Measurements from ENCODE around the gene ABI3BP. TPM values are rescaled to one million over a fixed set of nuclear protein-coding genes. Genes with fewer than 3 reads are reported as not detected.
A peak's percentile ranks its signal among the peaks of the same experiment; 100 is the strongest.

Gene ABI3BP
- polyA plus RNA-seq, 12 donors = 302 to 822 (median 379) TPM; not detected in 1

DNA sequence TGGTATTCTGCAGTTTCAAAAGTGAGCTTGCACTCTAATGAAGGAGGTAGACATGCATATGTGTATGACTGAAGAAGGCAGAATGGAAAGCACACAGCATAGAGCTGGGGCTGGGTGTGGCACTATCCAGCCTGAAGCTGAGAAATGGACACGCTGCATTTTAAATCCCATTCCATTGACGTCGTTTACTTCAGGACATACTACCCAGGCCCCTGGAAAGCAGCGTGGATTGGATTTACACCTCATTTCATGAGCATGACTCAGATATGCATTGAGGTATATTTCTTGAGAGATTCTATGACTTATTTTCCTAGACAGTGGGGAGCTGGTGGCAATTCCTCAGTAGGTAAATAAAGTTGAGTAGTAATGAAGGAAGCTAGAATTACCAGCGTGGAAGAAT, 101.4 kb downstream of the ABI3BP start:
- no peak for DNase-seq

DNA sequence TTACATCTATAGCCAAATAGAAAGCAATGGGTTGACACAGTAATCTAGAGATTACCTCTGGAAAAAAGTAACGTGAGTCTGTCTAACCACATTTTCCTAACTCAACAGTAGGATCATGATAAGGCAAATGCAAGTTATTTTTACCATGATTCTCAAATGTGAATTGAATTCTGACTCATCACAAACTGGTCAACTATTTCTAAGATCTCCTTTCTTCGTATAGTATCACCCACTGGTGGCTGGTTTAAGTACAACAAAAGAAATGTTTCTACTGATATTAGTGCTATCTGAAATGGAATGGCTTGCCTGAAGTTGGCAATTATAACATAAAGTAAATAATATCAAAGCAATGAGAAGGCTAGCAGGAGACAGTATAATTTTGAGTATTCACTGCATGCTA, 102.2 kb downstream of the ABI3BP start:
- DNase-seq = no peak

GRCh38 chr3:100888881-100889280, 104.3 kb downstream of the ABI3BP start:
- no peak for DNase-seq

- peak; percentile 54 for DNase-seq
These were observed 110.6 kb downstream of the ABI3BP start for GRCh38 chr3:100882571-100882984.

GRCh38 chr3:100880845-100881244, 112.4 kb downstream of the ABI3BP start:
- no peak for DNase-seq

GRCh38 chr3:100880072-100880471, 113.1 kb downstream of the ABI3BP start:
- peak; percentile 71 for DNase-seq

DNA sequence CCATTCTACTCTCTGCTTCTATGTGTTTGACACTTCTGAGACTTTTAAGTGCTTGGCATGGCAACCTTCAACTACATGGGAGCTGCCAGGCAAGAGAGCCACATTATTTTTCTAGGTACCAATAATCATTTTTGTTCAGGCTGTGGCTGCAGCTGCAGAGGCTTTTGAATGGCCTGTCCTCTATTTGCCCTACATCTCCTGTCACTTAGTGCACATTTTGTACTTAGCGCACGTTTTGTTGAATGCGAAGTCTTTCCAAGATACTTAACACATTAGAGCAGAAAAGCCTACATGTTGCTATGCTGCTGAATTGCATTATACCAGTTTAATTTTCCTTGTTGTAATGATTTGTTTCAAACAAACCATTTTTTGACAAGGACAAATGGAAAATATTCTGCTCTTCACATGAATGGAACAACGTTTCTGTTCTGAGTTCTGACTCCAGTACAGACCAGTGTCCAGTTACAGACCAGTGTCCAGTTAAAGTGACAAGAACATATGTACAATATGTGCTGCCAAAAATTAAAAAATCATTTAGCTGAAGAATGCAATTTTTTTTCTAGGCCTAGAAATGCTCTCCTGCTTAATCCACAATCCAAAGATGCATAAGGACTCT, 113.9 kb downstream of the ABI3BP start:
- peak; percentile 78 for DNase-seq

GRCh38 chr3:100877286-100877685, 115.9 kb downstream of the ABI3BP start:
- DNase-seq = no peak

- DNase-seq = no peak
These were observed 118.0 kb downstream of the ABI3BP start for GRCh38 chr3:100875239-100875638.

- no peak for DNase-seq
These were observed 119.6 kb downstream of the ABI3BP start for GRCh38 chr3:100873611-100874010.

DNA sequence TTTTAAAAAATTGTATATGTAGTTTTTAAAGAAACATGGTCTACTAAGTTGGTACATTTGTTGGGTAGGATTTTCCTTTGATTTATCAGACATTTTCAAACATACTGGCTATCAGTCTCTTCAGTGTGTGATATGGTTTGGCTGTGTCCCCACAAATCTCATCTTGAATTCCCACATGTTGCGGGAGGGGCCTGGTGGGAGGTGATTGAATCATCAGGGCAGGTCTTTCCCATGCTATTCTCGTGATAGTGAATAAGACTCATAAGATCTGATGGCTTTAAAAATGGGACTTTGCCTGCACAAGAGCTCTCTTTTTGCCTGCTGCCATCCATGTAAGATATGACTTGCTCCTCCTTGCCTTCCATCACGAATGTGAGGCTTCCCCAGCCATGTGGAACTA, 121.9 kb downstream of the ABI3BP start:
- DNase-seq = no peak

GRCh38 chr3:100869787-100870186, 123.4 kb downstream of the ABI3BP start:
- peak; percentile 86 for DNase-seq

DNA sequence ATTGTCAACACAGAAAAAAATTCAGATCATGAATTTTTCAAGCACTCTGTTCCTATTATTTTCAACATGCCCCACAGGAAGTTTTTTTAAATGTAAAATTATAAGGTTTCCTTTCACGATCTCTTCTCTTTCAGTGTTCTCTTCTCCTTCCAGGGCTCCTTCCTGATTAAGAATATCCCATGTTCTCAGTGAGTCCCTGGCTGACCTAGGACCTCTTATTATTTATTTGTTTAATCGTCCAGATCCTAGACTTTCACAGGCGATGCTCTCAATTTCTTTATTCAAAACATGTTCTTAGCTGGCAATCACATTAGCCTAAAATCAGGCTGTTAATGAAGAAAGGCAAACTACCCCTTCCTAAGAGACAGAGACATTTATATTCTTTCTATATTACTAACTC, 124.3 kb downstream of the ABI3BP start:
- DNase-seq = no peak

DNA sequence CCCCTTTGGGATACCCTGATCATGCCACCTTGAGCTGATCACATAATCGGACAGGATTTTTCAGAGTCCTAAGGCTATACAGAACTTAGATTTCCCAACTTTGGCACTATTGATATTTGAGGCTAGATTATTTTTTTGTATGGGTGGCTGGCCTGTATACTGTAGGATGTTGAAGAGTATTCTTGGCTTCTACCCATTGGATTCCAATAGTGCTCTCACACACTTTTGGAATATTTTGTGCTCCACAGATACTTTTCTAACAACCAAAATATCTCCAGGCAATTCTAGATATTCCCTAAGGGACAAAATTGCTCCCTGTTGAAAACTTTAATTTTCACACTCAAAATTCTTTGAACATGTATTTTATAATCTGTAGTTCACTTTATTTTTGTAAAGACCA, 125.1 kb downstream of the ABI3BP start:
- DNase-seq = no peak

DNA sequence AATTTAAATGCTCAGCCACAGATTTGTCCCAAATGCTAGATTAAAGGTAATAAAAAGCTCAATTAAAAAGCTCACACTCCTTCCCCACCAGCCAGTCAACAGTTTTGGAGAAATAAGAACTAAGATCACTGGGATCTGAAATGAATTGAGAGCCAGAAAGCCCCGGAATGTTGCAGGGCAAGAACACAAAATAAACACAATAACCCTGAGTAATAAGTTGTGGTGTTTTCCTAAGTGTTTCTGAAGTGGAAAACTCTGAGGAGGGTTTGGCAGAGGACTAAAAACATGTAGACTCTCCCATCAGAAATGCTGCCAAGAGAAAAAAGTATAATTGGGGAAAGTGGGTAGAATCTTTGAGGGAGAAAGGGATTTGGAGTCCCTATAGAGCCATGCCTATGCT, 127.8 kb downstream of the ABI3BP start:
- DNase-seq = no peak

DNA sequence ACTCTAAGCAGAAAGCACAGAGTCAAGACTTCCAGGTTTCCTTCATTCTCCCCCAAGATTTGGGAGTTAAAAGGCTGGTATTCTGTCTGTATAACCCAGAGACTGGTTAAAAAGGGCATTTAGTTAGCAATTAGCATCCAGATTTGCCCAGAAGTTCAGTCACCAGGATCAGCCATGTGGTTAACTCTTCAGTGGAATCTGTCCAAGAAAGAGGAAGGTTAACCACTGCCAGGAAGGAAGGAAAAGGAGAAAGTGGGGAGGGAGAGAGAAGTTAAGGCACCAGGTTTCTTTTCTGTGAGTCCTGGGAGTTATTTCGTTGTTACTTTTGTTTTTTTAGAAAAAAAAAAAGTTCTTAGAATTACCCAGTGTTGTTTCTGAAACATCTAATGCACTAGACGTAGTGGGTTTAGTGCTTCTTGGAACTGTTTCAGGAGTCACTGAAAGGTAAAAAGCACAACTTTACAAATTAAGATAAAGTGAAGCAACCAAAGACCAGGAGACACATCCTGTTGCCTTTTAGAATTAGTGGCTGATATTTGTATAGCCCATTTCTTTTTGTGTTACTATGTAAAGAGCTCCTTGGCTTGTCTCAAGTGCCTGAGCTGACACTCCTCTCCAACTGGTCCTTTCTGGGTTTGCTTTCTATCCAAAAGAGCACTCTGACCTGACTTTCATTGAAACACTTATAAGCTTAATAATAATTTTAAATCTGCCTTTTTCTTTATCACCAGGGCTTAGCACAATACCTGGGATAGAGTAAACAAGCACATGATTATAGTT, 128.6 kb downstream of the ABI3BP start:
- DNase-seq = no peak

DNA sequence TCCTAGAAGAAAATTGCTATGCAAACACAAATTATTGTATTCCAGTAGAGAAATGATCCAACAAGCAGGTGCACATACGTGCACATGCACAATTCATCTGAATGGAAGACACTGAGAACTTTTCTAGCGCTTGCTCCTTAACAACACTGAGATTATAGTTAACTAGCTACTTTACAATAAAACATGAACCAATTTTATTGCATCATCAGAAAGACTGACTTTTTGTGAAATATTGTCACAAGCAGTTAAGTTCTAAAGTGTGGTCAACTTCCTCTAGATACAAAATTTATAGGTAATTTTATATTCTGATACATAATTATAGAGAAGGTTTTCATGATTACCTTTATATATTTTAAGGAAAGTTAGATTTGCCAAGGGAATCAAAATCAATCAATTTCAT, 135.4 kb downstream of the ABI3BP start:
- no peak for DNase-seq

DNA sequence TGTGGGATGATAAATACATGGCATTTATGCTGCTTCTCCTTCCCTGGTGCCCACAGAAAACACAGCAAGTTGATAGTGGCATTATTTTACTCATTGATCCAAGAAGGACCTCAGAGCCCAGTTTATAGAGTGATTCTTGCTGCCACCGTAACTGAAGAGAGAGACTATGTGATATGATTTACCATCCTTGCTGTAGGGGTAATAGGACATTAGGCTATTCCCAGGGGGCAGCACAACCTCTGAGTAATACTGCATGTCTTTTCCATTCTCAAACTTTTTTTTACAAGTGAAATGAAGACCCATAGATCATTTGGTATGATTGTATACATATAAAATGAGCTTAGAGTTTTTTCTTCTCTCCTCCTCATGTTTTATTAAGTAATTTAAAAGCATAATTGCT, 136.4 kb downstream of the ABI3BP start:
- no peak for DNase-seq

DNA sequence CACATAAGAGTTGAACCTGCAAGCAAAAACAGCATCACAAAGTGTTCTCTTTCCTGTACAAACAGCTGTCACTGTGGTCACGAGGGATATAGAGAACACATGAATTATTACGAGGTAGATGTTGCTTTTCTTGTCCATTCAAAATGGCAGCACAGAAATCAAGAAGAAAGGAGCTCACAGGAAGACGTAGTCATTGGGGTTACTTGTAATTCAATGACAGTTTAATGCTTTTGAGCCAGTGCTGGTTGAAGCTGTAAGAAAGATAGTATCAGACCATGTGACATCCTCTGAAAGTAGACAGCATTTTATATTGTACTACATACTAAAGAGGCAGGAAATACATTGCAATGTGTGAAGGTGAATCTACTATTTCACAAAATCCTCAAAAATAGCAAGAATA, 140.4 kb downstream of the ABI3BP start:
- no peak for DNase-seq

- no peak for DNase-seq
These were observed 142.5 kb downstream of the ABI3BP start for GRCh38 chr3:100850701-100851100.

DNA sequence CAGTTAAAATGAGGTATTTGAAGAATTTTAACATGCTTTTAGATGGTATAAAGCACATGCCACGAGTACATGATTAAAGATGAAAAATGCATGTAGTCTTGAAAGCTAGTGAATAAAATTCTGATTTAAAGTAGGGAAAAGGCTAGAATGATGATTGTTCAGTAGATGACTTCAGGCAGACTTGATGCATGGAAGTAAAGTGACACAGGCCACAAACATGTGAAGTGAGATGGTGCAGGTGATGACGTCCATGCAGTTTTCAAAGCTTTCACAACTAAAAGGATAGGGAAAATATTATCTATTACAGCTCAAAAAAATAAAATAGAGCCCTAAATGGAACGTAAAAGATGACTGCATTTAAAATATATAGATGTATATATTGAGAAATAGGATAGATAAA, 143.1 kb downstream of the ABI3BP start:
- DNase-seq = no peak

GRCh38 chr3:100844063-100844936, 148.9 kb downstream of the ABI3BP start:
- no peak for DNase-seq

DNA sequence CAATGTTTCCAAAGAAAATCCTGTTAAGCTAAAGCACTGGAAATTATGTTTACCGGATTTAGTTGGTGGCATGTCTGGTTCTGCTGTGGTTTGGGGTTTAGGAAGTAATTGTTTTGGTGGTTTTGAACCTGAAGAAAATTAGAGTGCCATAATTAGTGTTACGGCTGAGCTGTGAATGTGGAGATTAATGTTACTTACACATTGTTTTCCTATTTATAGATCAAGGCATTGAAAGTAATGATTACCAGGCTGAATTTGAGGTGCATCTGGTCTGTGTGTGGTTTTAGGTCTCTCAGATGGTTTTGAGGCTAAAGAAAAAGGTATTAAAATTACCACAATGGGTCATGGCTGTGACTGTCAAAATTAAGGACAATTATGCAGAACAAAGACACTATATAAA, 155.1 kb downstream of the ABI3BP start:
- no peak for DNase-seq

Data from muscle of arm (tissue), 12 donors.